Psoas muscle (tissue), 8 donors: ENCODE measurements around the gene DDX3X. TPM values are rescaled to one million over a fixed set of nuclear protein-coding genes. Genes with fewer than 3 reads are reported as not detected.

Experiments
- ATAC-seq, 4 donors: fragments of 200-7000 bp; cut with Tn5 transposase; one replicate each; pipeline ENCODE4 v1.9.1; 2020; ENCODE audit warnings: moderate library complexity in 3 of 4, mild to moderate bottlenecking in 2 of 4
- DNase-seq, 2 donors: peaks; one replicate each; pipeline ENCODE4 v3.0.0-alpha.2; 2020
- H3K27ac ChIP-seq: fragments of 200-600 bp; one replicate; pipeline ENCODE4 v1.8.0; 2022
- H3K27me3 ChIP-seq, 3 donors: fragments of 200-600 bp in 1 of 3; one replicate each; pipeline versions ENCODE4 v1.6.1 to v1.8.0; 2013 to 2022; ENCODE audit warnings: low read length in 2 of 3, mild to moderate bottlenecking in 2 of 3, moderate library complexity in 1 of 3; ENCODE audit not compliant: insufficient read depth in 3 of 3
- H3K36me3 ChIP-seq, 2 donors: fragments of 200-600 bp in 1 of 2; one replicate each; pipeline versions ENCODE4 v1.6.1 to v1.8.0; 2013 to 2022; ENCODE audit warnings: low read depth in 1 of 2, mild to moderate bottlenecking in 1 of 2, moderate library complexity in 1 of 2; ENCODE audit not compliant: insufficient read depth in 1 of 2
- H3K4me1 ChIP-seq: fragments of 200-600 bp; one replicate; pipeline ENCODE4 v1.8.0; 2022
- H3K4me3 ChIP-seq: fragments of 200-600 bp; one replicate; pipeline ENCODE4 v1.8.0; 2022; ENCODE audit warnings: mild to moderate bottlenecking
- H3K9me3 ChIP-seq: fragments of 200-600 bp; one replicate; pipeline ENCODE4 v1.8.0; 2022
- WGBS, 3 donors: extraction: QIAGEN DNeasy Blood & Tissue Kit; methylation state at CpG; one replicate each; pipeline versions ENCODE4 v1.1.6 to v1.1.7; 2013; 5-methylcytosine and 5-hydroxymethylcytosine counted together
- intact Hi-C, 2 donors: fragments of 100-400 bp; cut with DNase I; formaldehyde crosslinking; loops; one replicate each; pipeline versions ENCODE4 v1.11.0 to v1.14.2; 2022
- polyA plus RNA-seq, 3 donors: library from polyadenylated mRNA; stranded (reverse); fragments of 200-250 nt; gene quantifications; one replicate each; pipeline ENCODE4 v1.2.3, GENCODE V29; 2013
- total RNA-seq, 4 donors: library from RNA; stranded (reverse); fragmentation: NEBNext Ultra II Directional in 2 of 4; extraction: Animal tissue kit (Norgen Biotek cat#: 25700) in 2 of 4; gene quantifications; one replicate each; pipeline versions ENCODE4 v1.2.1 to v1.2.4, GENCODE V29; 2021 to 2023
- TF ChIP-seq, protein P1 (sequence below): fragments of 200-600 bp; IDR thresholded peaks from one replicate; pipeline ENCODE4 v1.8.0; 2022; ENCODE audit warnings: antibody characterized with exemption
- donor health status: healthy with polysubstance abuse.
- donor health status: DM: no; HTN: no; CAD: no; lungs with moderate emphysema.
- donor health status: Bipolar disorder and iron deficiency.
- donor health status: healthy.
- donor health status: DM: yes; HTN: yes; CAD: no.
- donor health status: DM: no; HTN: no; CAD: no.
- donor health status: DM: no; HTN: no; CAD: no.
- donor health status: DM: yes; HTN: yes; CAD: no.

Gene DDX3X
- total and polyA plus RNA-seq, 7 donors = 83.1 to 408 (median 256) TPM

DNA sequence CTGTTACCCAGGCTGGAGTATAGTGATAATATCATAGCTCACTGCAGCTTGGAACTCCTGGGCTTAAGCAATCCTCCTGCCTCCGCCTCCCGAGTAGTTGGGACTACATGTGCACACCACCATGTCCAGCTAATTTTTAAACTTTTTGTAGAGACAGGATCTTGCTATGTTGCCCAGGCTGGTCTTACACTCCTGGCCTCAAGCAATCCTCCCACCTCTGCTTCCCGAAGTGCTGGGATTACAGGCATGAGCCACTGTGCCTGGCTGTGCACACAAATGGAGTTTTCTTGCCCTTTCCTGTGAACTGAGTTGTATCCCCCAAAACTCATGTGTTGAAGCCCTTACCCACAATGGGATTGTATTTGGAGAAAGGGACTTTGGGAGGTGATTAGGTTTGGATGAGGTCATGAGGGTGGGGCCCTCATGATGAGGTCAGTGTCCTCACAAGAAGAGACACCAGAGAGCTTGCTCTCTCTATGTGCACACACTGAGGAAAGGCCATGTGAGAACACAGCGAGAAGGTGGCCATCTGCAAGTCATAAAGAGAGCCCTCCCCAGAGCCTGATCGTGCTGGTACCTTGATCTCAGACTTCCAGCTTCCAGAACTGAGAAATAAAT lies 40.1 kb downstream of the DDX3X start:
- no peak for ATAC-seq
- no peak overlapping the region for H3K27ac ChIP-seq
- TF ChIP-seq, protein P1, sequence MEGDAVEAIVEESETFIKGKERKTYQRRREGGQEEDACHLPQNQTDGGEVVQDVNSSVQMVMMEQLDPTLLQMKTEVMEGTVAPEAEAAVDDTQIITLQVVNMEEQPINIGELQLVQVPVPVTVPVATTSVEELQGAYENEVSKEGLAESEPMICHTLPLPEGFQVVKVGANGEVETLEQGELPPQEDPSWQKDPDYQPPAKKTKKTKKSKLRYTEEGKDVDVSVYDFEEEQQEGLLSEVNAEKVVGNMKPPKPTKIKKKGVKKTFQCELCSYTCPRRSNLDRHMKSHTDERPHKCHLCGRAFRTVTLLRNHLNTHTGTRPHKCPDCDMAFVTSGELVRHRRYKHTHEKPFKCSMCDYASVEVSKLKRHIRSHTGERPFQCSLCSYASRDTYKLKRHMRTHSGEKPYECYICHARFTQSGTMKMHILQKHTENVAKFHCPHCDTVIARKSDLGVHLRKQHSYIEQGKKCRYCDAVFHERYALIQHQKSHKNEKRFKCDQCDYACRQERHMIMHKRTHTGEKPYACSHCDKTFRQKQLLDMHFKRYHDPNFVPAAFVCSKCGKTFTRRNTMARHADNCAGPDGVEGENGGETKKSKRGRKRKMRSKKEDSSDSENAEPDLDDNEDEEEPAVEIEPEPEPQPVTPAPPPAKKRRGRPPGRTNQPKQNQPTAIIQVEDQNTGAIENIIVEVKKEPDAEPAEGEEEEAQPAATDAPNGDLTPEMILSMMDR = no peak
- intact Hi-C loops = no loop called here
- no peaks in the 10 kb centered on the region for H3K4me1 ChIP-seq
- WGBS, 3 donors = 79 to 87% (median 82%) methylated on average over 5 of the region's 5 CpGs
- H3K9me3 ChIP-seq = no peaks in the 10 kb centered on the region
- no peaks in the 10 kb centered on the region for H3K36me3 ChIP-seq
- H3K27me3 ChIP-seq = peaks cover 0 to 8% (median 0%) of the 10 kb centered on the region in 3 donors
- no peak for DNase-seq
- no peak overlapping the region for H3K4me3 ChIP-seq

DNA sequence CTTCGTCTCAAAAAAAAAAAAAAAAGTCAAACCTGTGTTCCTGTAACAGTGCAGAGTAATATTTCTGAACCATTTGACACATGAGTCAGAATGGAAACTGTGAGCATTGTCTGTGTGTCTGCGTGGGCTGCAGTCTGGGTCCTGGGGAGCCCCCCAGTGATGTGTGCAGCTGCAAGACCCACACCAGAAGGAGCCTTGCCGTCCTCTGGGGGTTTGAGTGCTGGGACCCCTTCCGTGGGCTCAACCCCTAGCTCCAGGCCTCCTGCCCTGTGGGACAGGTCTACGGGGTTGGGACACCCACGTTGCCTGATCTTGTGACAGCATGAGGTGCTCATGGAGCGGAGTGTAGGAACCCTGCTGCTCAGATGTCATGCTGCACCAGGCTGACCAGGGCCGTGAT lies 43.7 kb downstream of the DDX3X start:
- ATAC-seq (no peak), DNase-seq (no peak)
- WGBS, 3 donors = 76 to 89% (median 85%) methylated on average over 7 to 8 of the region's 8 CpGs
- no peak overlapping the region for H3K27ac ChIP-seq
- intact Hi-C loops = no loop called here
- H3K36me3 ChIP-seq = no peaks in the 10 kb centered on the region
- H3K4me1 ChIP-seq = no peaks in the 10 kb centered on the region
- no peaks in the 10 kb centered on the region for H3K9me3 ChIP-seq
- H3K4me3 ChIP-seq = no peak overlapping the region
- TF ChIP-seq, protein P1 = no peak
- H3K27me3 ChIP-seq = peaks cover 0 to 13% (median 0%) of the 10 kb centered on the region in 3 donors

DNA sequence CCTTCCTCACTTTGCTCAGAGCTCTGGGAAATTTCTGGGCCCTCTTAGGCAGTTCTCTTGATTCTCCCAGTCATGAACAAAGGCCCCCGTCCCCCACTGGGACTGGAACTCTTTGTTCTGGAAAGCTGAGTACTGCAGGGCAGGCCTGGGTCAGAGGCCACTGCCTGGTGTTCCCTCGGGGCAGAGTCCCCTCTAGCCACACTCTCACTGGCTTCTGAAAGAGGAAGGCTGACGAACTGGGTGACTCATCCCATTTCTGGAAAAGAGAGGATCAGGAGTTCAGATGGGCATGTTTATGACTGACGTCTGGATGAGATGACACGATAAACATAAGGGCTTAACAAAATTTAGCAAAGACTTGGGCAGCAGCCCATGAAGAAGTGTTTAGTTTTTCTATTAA lies 47.7 kb downstream of the DDX3X start:
- intact Hi-C loops = no loop called here
- peak in 1 of 2 donors; percentile 23 for DNase-seq
- WGBS, 3 donors = 50 to 64% (median 63%) methylated on average over 4 to 5 of the region's 5 CpGs

DNA sequence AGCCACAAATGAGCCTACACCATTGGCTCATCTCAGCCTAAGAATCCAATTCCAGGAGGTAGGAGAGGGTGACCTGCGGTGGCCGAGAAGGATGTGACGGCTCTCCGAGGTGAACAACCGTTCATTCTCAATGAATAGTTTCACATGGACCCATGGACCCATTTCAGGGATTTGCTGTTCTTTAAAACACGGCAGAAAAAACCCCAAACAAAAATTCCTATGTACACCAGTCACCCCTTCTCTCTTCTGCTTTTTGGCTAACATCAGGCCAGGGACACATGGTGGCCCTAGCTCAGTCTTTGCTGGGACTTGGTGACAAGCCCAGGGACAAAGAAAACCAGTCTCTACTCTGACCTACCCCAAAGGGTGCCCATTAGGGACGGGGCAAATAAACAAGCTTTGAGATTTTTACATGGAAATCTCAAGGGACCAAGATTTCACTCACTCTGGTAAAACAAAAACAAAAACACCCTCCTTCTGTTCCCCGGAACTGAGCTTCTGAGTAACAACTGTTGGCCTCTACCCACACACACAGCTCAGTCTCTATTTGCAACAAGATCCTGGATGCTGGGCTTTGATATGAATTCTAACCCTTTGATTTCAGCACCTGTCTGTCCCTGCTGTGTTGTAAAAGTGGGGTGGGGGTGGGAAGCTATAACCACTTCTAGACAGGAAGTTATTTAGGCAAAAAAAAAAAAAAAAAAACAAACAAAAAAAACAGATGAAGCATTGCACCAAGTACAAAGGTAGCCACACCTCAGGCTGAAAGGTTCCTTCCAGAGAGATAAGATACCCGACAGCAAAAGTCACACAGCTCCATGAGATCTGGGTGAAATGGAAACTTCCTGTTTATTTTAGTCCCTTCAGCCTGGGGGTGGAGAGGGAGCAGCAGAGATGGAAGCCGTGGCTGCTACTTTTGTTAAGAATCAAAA lies 49.0 kb downstream of the DDX3X start:
- Histone ChIP-seq H3K4me3 (no peak overlapping the region), H3K9me3 (no peaks in the 10 kb centered on the region), H3K27me3 (peaks cover 0 to 8% (median 0%) of the 10 kb centered on the region in 3 donors), H3K4me1 (no peaks in the 10 kb centered on the region), H3K27ac (no peak overlapping the region), H3K36me3 (no peaks in the 10 kb centered on the region)
- intact Hi-C loops = no loop called here
- WGBS, 3 donors = 55 to 58% (median 55%) methylated on average over 10 of the region's 10 CpGs
- ATAC-seq (no peak), DNase-seq (no peak)
- TF ChIP-seq, protein P1 = no peak

More for the DNA sequence above, 47.7 kb downstream of the DDX3X start:
- H3K4me1 ChIP-seq = no peaks in the 10 kb centered on the region
- TF ChIP-seq, protein P1 = no peak
- peak in 2 of 4 donors; percentile 32 to 35 for ATAC-seq
- H3K9me3 ChIP-seq = no peaks in the 10 kb centered on the region
- no peak overlapping the region for H3K27ac ChIP-seq
- peaks cover 0 to 8% (median 0%) of the 10 kb centered on the region in 3 donors for H3K27me3 ChIP-seq
- H3K4me3 ChIP-seq = no peak overlapping the region
- no peaks in the 10 kb centered on the region for H3K36me3 ChIP-seq
